AG04449 (cell line): Measurements from ENCODE around the gene KDELR3.

Source experiments
- CTCF ChIA-PET: fragments of 350-600 bp; formaldehyde crosslinking; extraction: SDS; loops from one replicate; lab custom pipeline; 2021; ENCODE audit warnings: antibody characterized with exemption; lab: Yijun Ruan, JAX
- POLR2A ChIA-PET: fragments of 400-600, 350-600 bp; formaldehyde crosslinking; extraction: SDS; loops from one replicate; lab custom pipeline; 2020; ENCODE audit warnings: antibody characterized with exemption, inconsistent platforms; lab: Yijun Ruan, JAX
- DNase-seq: peaks from one replicate; pipeline ENCODE4 v3.0.0-alpha.2; 2010; ENCODE audit warnings: low read depth, low spot score
- H3K4me3 ChIP-seq: 2 replicates; pipeline ENCODE4 v1.5.1; 2011; ENCODE audit warnings: low read depth, mild to moderate bottlenecking, control low read depth, low read length
- CTCF ChIP-seq: IDR thresholded peaks from one replicate; pipeline ENCODE4 v1.5.1; 2011; ENCODE audit warnings: mild to moderate bottlenecking, moderate library complexity, low read length, control low read depth, inconsistent platforms; ENCODE audit not compliant: insufficient read depth; ENCODE audit errors: missing control alignments

KDELR3 gene

GRCh38 chr22:38427940-38428339 is 40.0 kb upstream of the KDELR3 start:
- no peak for DNase-seq
- CTCF ChIA-PET = no interaction called here
- H3K4me3 ChIP-seq = no peak overlapping the region
- POLR2A ChIA-PET = no interaction called here
- TF ChIP-seq CTCF = no peak

DNA sequence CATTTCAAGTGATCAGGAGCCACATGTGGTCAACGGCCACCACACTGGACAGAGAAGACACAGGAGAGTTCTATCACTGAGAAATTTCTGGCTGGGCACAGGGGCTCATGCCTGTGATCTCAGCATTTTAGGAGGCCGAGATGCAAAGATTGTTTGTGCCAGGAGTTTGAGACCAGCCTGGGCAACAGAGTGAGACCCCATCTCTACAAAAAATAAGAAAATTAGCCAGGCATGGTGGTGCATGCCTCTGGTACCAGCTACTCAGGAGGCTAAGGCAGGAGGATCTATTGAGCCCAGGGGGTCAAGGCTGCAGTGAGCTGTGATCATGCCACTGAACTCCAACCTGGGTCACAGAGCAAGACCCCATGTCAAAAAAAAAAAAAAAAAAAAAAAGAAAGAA is 39.2 kb upstream of the KDELR3 start:
- no peak for TF ChIP-seq CTCF
- POLR2A ChIA-PET = no interaction called here
- H3K4me3 ChIP-seq = no peak overlapping the region
- DNase-seq = no peak
- CTCF ChIA-PET = no interaction called here

DNA sequence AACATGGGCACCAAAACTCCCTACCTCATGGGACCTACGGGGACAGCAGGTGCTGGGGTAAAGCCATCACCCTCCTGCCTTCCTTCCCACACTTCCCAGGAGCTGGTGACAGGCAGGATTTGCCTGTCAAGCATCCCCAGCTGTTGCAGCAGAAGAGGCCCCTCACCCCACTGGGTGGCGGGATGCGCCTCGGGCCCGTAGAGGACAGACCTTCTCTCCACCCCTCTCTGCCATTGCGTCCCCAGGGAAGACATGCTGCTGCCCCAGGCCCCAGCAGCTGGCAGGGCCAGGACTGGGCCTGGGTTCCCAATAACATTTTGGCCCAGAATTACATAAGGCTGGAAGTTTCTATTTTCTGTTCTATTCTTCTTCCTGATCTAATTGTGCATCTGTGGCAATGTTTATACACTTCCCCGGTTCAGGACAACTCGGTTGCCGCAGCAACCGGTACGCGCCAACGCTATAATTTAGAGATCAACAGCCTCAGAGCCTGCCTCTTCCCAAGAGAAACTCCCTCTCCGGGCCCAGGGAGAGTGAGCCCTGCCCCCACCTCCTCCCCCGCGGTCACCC is 38.3 kb upstream of the KDELR3 start:
- no peak for TF ChIP-seq CTCF
- POLR2A ChIA-PET = no interaction called here
- CTCF ChIA-PET = no interaction called here
- DNase-seq = no peak
- no peak overlapping the region for H3K4me3 ChIP-seq

DNA sequence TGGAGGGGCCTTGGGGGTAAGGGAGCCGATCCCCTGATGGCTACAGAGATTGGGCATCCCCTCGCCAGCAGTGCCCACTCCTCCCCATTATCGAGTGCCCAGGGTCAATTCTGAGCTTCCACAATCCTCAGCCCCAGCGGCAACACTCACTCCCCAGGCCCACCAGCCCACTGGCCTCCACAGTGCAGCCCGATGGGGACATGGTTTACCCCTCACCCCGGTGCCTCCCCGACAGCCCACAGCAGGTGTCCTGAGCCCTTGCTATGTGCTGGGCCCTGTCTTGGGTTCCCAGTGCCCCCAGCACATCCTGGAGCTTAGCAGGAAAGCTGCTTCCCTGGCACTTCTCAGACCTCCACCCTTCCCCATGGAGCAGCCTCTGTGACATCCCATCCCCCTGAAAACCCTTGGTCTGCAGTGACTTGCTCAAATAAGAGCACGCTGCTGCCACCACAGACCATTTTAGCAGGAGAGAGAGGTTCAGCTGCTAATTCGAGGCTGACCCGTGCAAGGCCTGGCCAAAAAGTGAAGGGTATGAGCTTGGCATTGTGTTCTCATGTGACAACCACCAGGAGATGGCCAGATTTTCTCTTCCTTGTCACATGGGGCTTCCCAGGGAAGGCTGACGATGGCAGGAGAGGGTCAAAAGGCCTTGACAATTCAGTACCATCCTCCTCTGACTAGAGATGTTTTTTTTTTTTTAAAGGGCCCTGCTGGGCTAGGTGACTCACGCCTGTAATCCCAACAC is 36.5 kb upstream of the KDELR3 start:
- no peak for TF ChIP-seq CTCF
- CTCF ChIA-PET = no interaction called here
- DNase-seq = no peak
- H3K4me3 ChIP-seq = no peak overlapping the region
- POLR2A ChIA-PET = interaction anchor here (0.6 kb wide), 1 partner anchor 441 kb away, joined by 4 read pairs; no protein-coding TSS in a partner anchor

DNA sequence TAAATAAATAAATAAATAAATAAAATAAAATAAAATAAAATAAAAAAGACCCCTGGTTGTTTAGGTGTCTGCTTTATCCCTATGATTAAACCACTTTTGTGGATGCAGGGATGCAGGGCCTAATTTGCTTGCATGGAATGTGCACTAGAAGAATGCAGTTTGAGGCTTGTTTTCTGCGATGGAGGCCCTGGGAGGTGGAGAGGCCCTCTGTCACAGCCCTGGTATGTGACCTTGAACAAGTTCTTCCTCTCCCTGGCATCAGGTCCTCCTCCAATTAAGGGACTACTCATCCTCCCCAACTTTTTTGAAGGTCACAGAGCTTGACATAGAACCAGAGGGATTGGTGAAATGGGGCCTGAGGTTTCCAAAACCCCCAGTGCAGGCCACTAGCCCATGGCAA is 35.6 kb upstream of the KDELR3 start:
- ChIA-PET CTCF (no interaction called here), POLR2A (no interaction called here)
- no peak for DNase-seq
- H3K4me3 ChIP-seq = no peak overlapping the region
- no peak for TF ChIP-seq CTCF

DNA sequence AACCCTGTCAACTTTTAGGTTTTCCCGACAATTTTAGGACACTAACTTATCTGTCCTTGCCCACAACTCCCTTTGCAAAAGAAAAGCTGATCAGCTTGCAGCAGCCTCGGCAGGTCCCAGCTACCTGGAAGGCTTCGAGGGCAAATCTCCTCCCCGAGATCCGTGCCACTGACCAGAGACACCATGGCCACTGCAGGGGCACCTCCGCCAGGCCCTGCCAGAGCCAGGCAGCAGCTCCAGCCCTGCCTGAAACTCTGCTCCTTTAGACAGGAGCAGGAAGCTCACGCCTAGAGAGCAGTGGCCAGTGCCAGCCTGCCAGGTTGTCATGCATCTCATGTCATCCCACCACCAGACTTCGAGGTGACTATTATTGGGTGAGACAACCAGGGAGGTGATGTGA is 34.0 kb upstream of the KDELR3 start:
- POLR2A ChIA-PET = no interaction called here
- CTCF ChIA-PET = interaction anchor here (1.3 to 2.4 kb wide), 2 partner anchors 10 to 21 kb away, joined by 3 to 9 read pairs; no protein-coding TSS in a partner anchor
- no peak for DNase-seq
- no peak overlapping the region for H3K4me3 ChIP-seq
- TF ChIP-seq CTCF = no peak
